Suprapubic skin (tissue), 4 donors: Measurements from ENCODE around the gene SLC38A3.

Source experiments
- CTCF ChIP-seq, 2 donors: fragments of 200-600 bp in 1 of 2; fragments of 450-650 bp in 1 of 2; sonication (generic) in 1 of 2; IDR thresholded peaks; one replicate each; pipeline ENCODE4 v1.5.1; 2016 to 2019; ENCODE audit warnings: antibody characterized with exemption in 2 of 2, mild to moderate bottlenecking in 1 of 2, moderate library complexity in 1 of 2
- EP300 ChIP-seq: sonication (generic); formaldehyde crosslinking; IDR thresholded peaks from one replicate; pipeline ENCODE4 v1.6.1; 2017; ENCODE audit warnings: antibody characterized with exemption
- POLR2A ChIP-seq, 2 donors: fragments of 450-650 bp; IDR thresholded peaks; one replicate each; pipeline ENCODE4 v1.6.1; 2017; ENCODE audit warnings: antibody characterized with exemption in 2 of 2, mild to moderate bottlenecking in 2 of 2, moderate library complexity in 2 of 2
- POLR2AphosphoS5 ChIP-seq, 3 donors: sonication (generic); formaldehyde crosslinking; IDR thresholded peaks; one replicate each; pipeline ENCODE4 v1.6.1; 2017; ENCODE audit warnings: antibody characterized with exemption in 3 of 3

DNA sequence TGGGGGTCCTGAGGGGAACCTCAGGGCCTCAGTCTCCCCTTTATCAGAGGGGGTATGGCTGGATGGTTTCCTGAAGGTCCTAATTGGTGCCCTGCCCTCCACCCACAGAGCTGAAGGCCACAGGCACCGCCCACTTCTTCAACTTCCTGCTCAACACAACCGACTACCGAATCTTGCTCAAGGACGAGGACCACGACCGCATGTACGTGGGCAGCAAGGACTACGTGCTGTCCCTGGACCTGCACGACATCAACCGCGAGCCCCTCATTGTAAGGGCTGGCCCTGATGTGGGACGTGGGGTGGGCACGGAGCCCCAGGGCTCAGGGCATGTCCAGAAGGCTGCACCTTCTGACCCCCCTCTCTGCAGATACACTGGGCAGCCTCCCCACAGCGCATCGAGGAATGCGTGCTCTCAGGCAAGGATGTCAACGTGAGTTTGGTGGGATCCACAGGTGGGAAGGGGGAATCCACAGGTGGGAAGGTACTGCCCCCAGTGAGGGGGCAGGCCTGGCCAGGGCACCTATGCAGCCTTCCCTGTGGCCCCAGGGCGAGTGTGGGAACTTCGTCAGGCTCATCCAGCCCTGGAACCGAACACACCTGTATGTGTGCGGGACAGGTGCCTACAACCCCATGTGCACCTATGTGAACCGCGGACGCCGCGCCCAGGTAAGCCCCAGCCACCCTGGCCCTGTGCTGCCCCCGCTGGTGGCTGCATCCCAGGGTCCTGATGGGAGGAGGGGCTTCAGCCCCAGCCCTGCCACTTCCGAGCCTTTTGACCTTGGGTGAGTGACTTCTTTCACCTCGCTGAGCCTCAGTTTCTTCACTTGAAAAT, 31.2 kb upstream of the SLC38A3 start:
- no peak for TF ChIP-seq POLR2A (IDR thresholded peaks at IDR 0.05)
- no peak for TF ChIP-seq CTCF (IDR thresholded peaks at IDR 0.05)
- TF ChIP-seq EP300 = no peak
- no peak for TF ChIP-seq POLR2AphosphoS5 (IDR thresholded peaks at IDR 0.05)
